ENCODE data around the gene BRCC3.
"Not testable (repeated sequence)": the region's sequence is repeated elsewhere in the genome, so short reads cannot be mapped to it uniquely, and the experiment has no call there.

BRCC3 gene

GRCh38 chrX:155132110-155132509 lies 60.8 kb downstream of the BRCC3 start:
- H3K4me3 ChIP-seq (ENCODE audit: control insufficient read depth, low read depth, low read length), result no peak overlapping the region
- DNase-seq (ENCODE audit: low read depth), result no peak
- TF ChIP-seq CTCF (conservative IDR thresholded peaks at IDR 0.05; ENCODE audit: control insufficient read depth, insufficient read depth, low read depth, low read length), result no peak

- no peak overlapping the region for H3K4me3 ChIP-seq (ENCODE audit: control insufficient read depth, low read depth, low read length)
- no peak for TF ChIP-seq CTCF (conservative IDR thresholded peaks at IDR 0.05; ENCODE audit: control insufficient read depth, insufficient read depth, low read depth, low read length)
- DNase-seq (ENCODE audit: low read depth), result no peak
Observed at GRCh38 chrX:155134255-155134654, 62.9 kb downstream of the BRCC3 start.

- TF ChIP-seq CTCF (conservative IDR thresholded peaks at IDR 0.05; ENCODE audit: control insufficient read depth, insufficient read depth, low read depth, low read length), result no peak
Observed at GRCh38 chrX:155143959-155144548, 72.7 kb downstream of the BRCC3 start.

GRCh38 chrX:155144926-155145325 lies 73.6 kb downstream of the BRCC3 start:
- no peak for DNase-seq (ENCODE audit: low read depth)
- H3K4me3 ChIP-seq (ENCODE audit: control insufficient read depth, low read depth, low read length), result no peak overlapping the region
- TF ChIP-seq CTCF (conservative IDR thresholded peaks at IDR 0.05; ENCODE audit: control insufficient read depth, insufficient read depth, low read depth, low read length), result no peak

More at GRCh38 chrX:155143959-155144548, 72.7 kb downstream of the BRCC3 start:
- no peak overlapping the region for H3K4me3 ChIP-seq (ENCODE audit: control insufficient read depth, low read depth, low read length)
- DNase-seq (ENCODE audit: low read depth), result no peak

GRCh38 chrX:155147612-155148011 lies 76.3 kb downstream of the BRCC3 start:
- H3K4me3 ChIP-seq (ENCODE audit: control insufficient read depth, low read depth, low read length); DNase-seq (ENCODE audit: low read depth): not testable (repeated sequence)

- not testable (repeated sequence) for H3K4me3 ChIP-seq (ENCODE audit: control insufficient read depth, low read depth, low read length); DNase-seq (ENCODE audit: low read depth)
Observed at GRCh38 chrX:155148166-155148565, 76.9 kb downstream of the BRCC3 start.

GRCh38 chrX:155148724-155149537 lies 77.6 kb downstream of the BRCC3 start:
- TF ChIP-seq CTCF (conservative IDR thresholded peaks at IDR 0.05; ENCODE audit: control insufficient read depth, insufficient read depth, low read depth, low read length), result peak; percentile 58
- DNase-seq (ENCODE audit: low read depth), result peak; percentile 21

More at GRCh38 chrX:155148724-155149537, 77.6 kb downstream of the BRCC3 start:
- no peak overlapping the region for H3K4me3 ChIP-seq (ENCODE audit: control insufficient read depth, low read depth, low read length)

Data from fibroblast of mammary gland (primary cell).